HL-60 (cell line): ENCODE results near the gene GPER1.

Experiments
- GABPA ChIP-seq: IDR thresholded peaks from 2 replicates; pipeline ENCODE4 v1.6.1; 2012; ENCODE audit warnings: low read depth
- POLR2AphosphoS5 ChIP-seq: IDR thresholded peaks from 2 replicates; pipeline ENCODE4 v1.6.1; 2012; ENCODE audit warnings: low read depth

- TF ChIP-seq POLR2AphosphoS5: no peak
- no peak for TF ChIP-seq GABPA
These were observed 5.9 kb upstream of the GPER1 start for GRCh38 chr7:1081931-1082401.
